ENCODE data around the gene GALNT2.

DNA sequence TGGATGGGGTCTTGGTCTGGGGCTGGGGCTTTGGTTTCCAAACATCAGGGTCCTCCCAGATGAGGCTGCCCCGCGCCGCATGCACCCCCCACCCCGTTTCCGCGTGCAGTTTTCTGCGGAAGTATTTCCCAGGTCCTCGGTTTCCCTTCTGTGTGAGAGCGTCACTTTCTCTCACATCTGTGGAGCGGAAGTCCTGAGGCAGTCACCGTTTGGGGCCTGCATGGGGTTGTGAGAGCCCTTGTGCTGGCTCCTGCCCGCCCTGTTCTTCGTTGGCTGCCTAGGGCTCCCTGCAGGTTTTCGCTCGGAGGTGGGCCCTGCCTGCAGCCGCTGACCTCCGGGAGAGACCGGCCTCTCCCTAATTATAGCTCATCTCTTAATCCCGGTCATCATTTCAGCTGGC is 88.0 kb downstream of the GALNT2 start:
- TF ChIP-seq POLR2AphosphoS5 (IDR thresholded peaks at IDR 0.05; ENCODE audit: low read depth, low read length), result no peak
- no peak for TF ChIP-seq POLR2A (IDR thresholded peaks at IDR 0.05; ENCODE audit: low read depth, low read length)
